ENCODE results near the gene DSCAM. TPM values are rescaled to one million over a fixed set of nuclear protein-coding genes. Genes with fewer than 3 reads are reported as not detected.

Gene DSCAM
- total RNA-seq, 1 experiment from 2014 or later = 0.13 TPM

GRCh38 chr21:40227096-40227495 lies 619.9 kb downstream of the DSCAM start:
- H3K4me3 Mint-ChIP-seq = no peak overlapping the region
- H3K4me1 Mint-ChIP-seq = peaks cover 31% of the 10 kb centered on the region
- CTCF ChIA-PET = no interaction called here
- no peak for TF ChIP-seq ATF6 (CRISPR knock-in tag; IDR thresholded peaks at IDR 0.05)
- H3K27me3 Mint-ChIP-seq (ENCODE audit: low read depth) = peaks cover 8% of the 10 kb centered on the region; the same call in 1 of the 2 replicates
- POLR2A ChIA-PET = no interaction called here
- no peak overlapping the region for H3K27ac Mint-ChIP-seq
- no peak for DNase-seq (ENCODE audit: low spot score)
- no peaks in the 10 kb centered on the region for H3K36me3 Mint-ChIP-seq
- H3K9me3 Mint-ChIP-seq = peaks cover 7% of the 10 kb centered on the region
- no peak for ATAC-seq

- H3K36me3 Mint-ChIP-seq = no peaks in the 10 kb centered on the region
- no peak for ATAC-seq
- H3K9me3 Mint-ChIP-seq = no peaks in the 10 kb centered on the region
- ChIA-PET POLR2A (no interaction called here), CTCF (no interaction called here)
- no peak overlapping the region for H3K27ac Mint-ChIP-seq
- no peak for TF ChIP-seq HMGXB4 (CRISPR knock-in tag; IDR thresholded peaks at IDR 0.05)
- TF ChIP-seq RORB (CRISPR knock-in tag; IDR thresholded peaks at IDR 0.05) = no peak
- no peak for TF ChIP-seq EMX1 (CRISPR knock-in tag; IDR thresholded peaks at IDR 0.05)
- TF ChIP-seq SMAD4 (CRISPR knock-in tag; IDR thresholded peaks at IDR 0.05) = no peak
- no peak for TF ChIP-seq IRF2 (CRISPR knock-in tag; IDR thresholded peaks at IDR 0.05; ENCODE audit: borderline replicate concordance, low read depth)
- TF ChIP-seq GABPB1 (CRISPR knock-in tag; IDR thresholded peaks at IDR 0.05) = no peak
- no peak for TF ChIP-seq TEAD4 (CRISPR knock-in tag; IDR thresholded peaks at IDR 0.05)
- TF ChIP-seq NFYB (CRISPR knock-in tag; conservative IDR thresholded peaks at IDR 0.05; ENCODE audit: low read depth) = no peak
- no peak for TF ChIP-seq ATF3 (CRISPR knock-in tag; conservative IDR thresholded peaks at IDR 0.05)
- no peak for TF ChIP-seq NR2C2 (CRISPR knock-in tag; IDR thresholded peaks at IDR 0.05)
- TF ChIP-seq TP53 (CRISPR knock-in tag; IDR thresholded peaks at IDR 0.05) = no peak
- TF ChIP-seq ARID4B (CRISPR knock-in tag; IDR thresholded peaks at IDR 0.05; ENCODE audit: borderline replicate concordance) = no peak
- TF ChIP-seq KAT7 (CRISPR knock-in tag; IDR thresholded peaks at IDR 0.05; ENCODE audit: borderline replicate concordance) = no peak
- TF ChIP-seq ZNF219 (CRISPR knock-in tag; IDR thresholded peaks at IDR 0.05; ENCODE audit: borderline replicate concordance) = no peak
- DNase-seq (ENCODE audit: low spot score) = no peak
- H3K4me1 Mint-ChIP-seq = no peaks in the 10 kb centered on the region
- H3K27me3 Mint-ChIP-seq (ENCODE audit: low read depth) = no peaks in the 10 kb centered on the region
- no peak overlapping the region for H3K4me3 Mint-ChIP-seq
These were observed 631.0 kb downstream of the DSCAM start for GRCh38 chr21:40215941-40216340.

GRCh38 chr21:40210251-40210650 lies 636.7 kb downstream of the DSCAM start:
- ChIA-PET CTCF (no interaction called here), POLR2A (interaction anchor here (0.6 kb wide), 1 partner anchor 757 kb away, joined by 4 read pairs; no protein-coding TSS in a partner anchor)
- Mint-ChIP-seq H3K4me3 (no peak overlapping the region), H3K27ac (no peak overlapping the region), H3K4me1 (no peaks in the 10 kb centered on the region), H3K27me3 (ENCODE audit: low read depth) (no peaks in the 10 kb centered on the region), H3K9me3 (no peaks in the 10 kb centered on the region), H3K36me3 (no peaks in the 10 kb centered on the region)
- DNase-seq (ENCODE audit: low spot score) (no peak), ATAC-seq (no peak)
- TF ChIP-seq SP1 (CRISPR knock-in tag; conservative IDR thresholded peaks at IDR 0.05) = no peak
- no peak for TF ChIP-seq SMAD4 (CRISPR knock-in tag; IDR thresholded peaks at IDR 0.05)
- TF ChIP-seq ATF3 (CRISPR knock-in tag; conservative IDR thresholded peaks at IDR 0.05) = no peak
- TF ChIP-seq ZNF219 (CRISPR knock-in tag; IDR thresholded peaks at IDR 0.05; ENCODE audit: borderline replicate concordance) = no peak
- no peak for TF ChIP-seq ZNF121 (CRISPR knock-in tag; IDR thresholded peaks at IDR 0.05)
- no peak for TF ChIP-seq CREM (CRISPR knock-in tag; IDR thresholded peaks at IDR 0.05)
